HepG2 (cell line): ENCODE measurements around the gene FAM118A.
A peak's percentile ranks its signal among the peaks of the same experiment; 100 is the strongest.

Experiments
- ASH2L ChIP-seq: fragments of 300-600, 200-600 bp; sonication (generic); IDR thresholded peaks from 2 replicates; pipeline ENCODE4 v1.7.0; 2017; ENCODE audit warnings: low read depth, mild to moderate bottlenecking, moderate library complexity, mixed read lengths, low read length; ENCODE audit not compliant: insufficient read length
- CTCF ChIP-seq: sonication (generic); formaldehyde crosslinking; IDR thresholded peaks from 2 replicates; pipeline ENCODE4 v1.5.0; 2020; ENCODE audit warnings: mild to moderate bottlenecking, missing genetic modification reagents, moderate library complexity
- GPBP1L1 ChIP-seq: sonication (generic); formaldehyde crosslinking; IDR thresholded peaks from 2 replicates; pipeline ENCODE4 v1.5.0; 2020; ENCODE audit warnings: mild to moderate bottlenecking, missing genetic modification reagents
- HDAC1 ChIP-seq: sonication (generic); formaldehyde crosslinking; IDR thresholded peaks from 2 replicates; pipeline ENCODE4 v1.5.1; 2020; ENCODE audit warnings: mild to moderate bottlenecking, missing genetic modification reagents
- HHEX ChIP-seq: IDR thresholded peaks from 2 replicates; pipeline ENCODE4 v1.6.1; 2016; ENCODE audit warnings: control low read depth
- POLR2A ChIP-seq, 2 experiments: IDR thresholded peaks; 2 replicates each; pipeline ENCODE4 v1.6.1; 2011; ENCODE audit warnings: low read depth in 2 of 2, low read length in 2 of 2, mild to moderate bottlenecking in 1 of 2, moderate library complexity in 1 of 2; ENCODE audit not compliant: insufficient read depth in 1 of 2
- RNF219 ChIP-seq: sonication (generic); formaldehyde crosslinking; IDR thresholded peaks from 2 replicates; pipeline ENCODE4 v1.5.0; 2020; ENCODE audit warnings: mild to moderate bottlenecking, missing genetic modification reagents
- SOX6 ChIP-seq, 2 experiments: fragments of 450-650 bp in 1 of 2; sonication (generic) in 1 of 2; formaldehyde crosslinking in 1 of 2; IDR thresholded peaks; 2 replicates each; pipeline versions ENCODE4 v1.4.0 to v1.6.1; 2017 to 2020; ENCODE audit warnings: antibody characterized with exemption in 1 of 2, mild to moderate bottlenecking in 1 of 2, missing genetic modification reagents in 1 of 2
- ZNF24 ChIP-seq: fragments of 450-650 bp; IDR thresholded peaks from 2 replicates; pipeline ENCODE4 v1.6.1; 2017; ENCODE audit warnings: antibody characterized with exemption, mild to moderate bottlenecking
- ZNF337 ChIP-seq: sonication (generic); formaldehyde crosslinking; IDR thresholded peaks from 2 replicates; pipeline ENCODE4 v1.5.1; 2020; ENCODE audit warnings: missing genetic modification reagents, low read depth, mild to moderate bottlenecking, borderline replicate concordance

- no peak for TF ChIP-seq HHEX (CRISPR knock-in tag)
- no peak for TF ChIP-seq ZNF24
- no peak for TF ChIP-seq ZNF337 (CRISPR knock-in tag)
- no peak for TF ChIP-seq SOX6 (IDR thresholded peaks at IDR 0.05)
- TF ChIP-seq SOX6 (CRISPR knock-in tag; IDR thresholded peaks at IDR 0.05): peak; percentile 8; the same call in 1 of the 2 replicates
- no peak for TF ChIP-seq ASH2L
- TF ChIP-seq RNF219 (CRISPR knock-in tag): no peak
- peak; percentile 29 to 53; a peak in 1 of 4 replicates for TF ChIP-seq POLR2A (IDR thresholded peaks at IDR 0.05; ENCODE audit: insufficient read depth in 1 of 2, low read depth in 2 of 2, low read length in 2 of 2)
- no peak for TF ChIP-seq GPBP1L1
- peak; percentile 57; the same call in 1 of the 2 replicates for TF ChIP-seq HDAC1 (CRISPR knock-in tag)
- TF ChIP-seq CTCF: peak; percentile 53
Measured at GRCh38 chr22:45272498-45272897, 37.2 kb upstream of the FAM118A start.
